ENCODE data around the gene NEUROD6. TPM values are rescaled to one million over a fixed set of nuclear protein-coding genes. Genes with fewer than 3 reads are reported as not detected.

Gene NEUROD6
- polyA plus RNA-seq, 1 donor from 2014 or later = not detected

GRCh38 chr7:31338706-31339105 lies 1.8 kb downstream of the NEUROD6 start:
- Histone ChIP-seq H3K9ac (ENCODE audit: low read length) (no peak overlapping the region), H3K9me2 (ENCODE audit: insufficient read depth, low read length) (no peaks in the 10 kb centered on the region), H3K4me3 (ENCODE audit: low read length) (no peak overlapping the region), H3F3A (ENCODE audit: insufficient read depth, low read length, poor library complexity, severe bottlenecking) (no peaks in the 10 kb centered on the region), H3K4me2 (ENCODE audit: low read length) (no peak overlapping the region), H3K27ac (ENCODE audit: low read length) (no peak overlapping the region), H4K20me1 (ENCODE audit: insufficient read depth) (no peaks in the 10 kb centered on the region), H3K9me3 (ENCODE audit: low read length) (no peaks in the 10 kb centered on the region), H3K79me2 (replicated peaks; ENCODE audit: insufficient read depth, low read length) (no peaks in the 10 kb centered on the region), H2AFZ (ENCODE audit: low read depth, low read length) (no peak overlapping the region), H3K36me3 (ENCODE audit: insufficient read depth, low read length) (no peaks in the 10 kb centered on the region), H3K27me3 (ENCODE audit: insufficient read depth, low read depth, low read length) (peaks cover 45% of the 10 kb centered on the region)
- no peak for TF ChIP-seq SMC3 (conservative IDR thresholded peaks at IDR 0.05; ENCODE audit: poor library complexity)
- no peak for TF ChIP-seq TAF1 (IDR thresholded peaks at IDR 0.05; ENCODE audit: low read depth)
- TF ChIP-seq RAD21 (conservative IDR thresholded peaks at IDR 0.05) = no peak
- no peak for TF ChIP-seq CTCF (IDR thresholded peaks at IDR 0.05; ENCODE audit: poor library complexity, severe bottlenecking)
- no peak for TF ChIP-seq MXI1 (conservative IDR thresholded peaks at IDR 0.05; ENCODE audit: poor library complexity, severe bottlenecking)
- no peak for TF ChIP-seq EZH2 (IDR thresholded peaks at IDR 0.05; ENCODE audit: borderline replicate concordance, insufficient read depth, low read length, poor library complexity, severe bottlenecking)
- no peak for TF ChIP-seq EP300 (conservative IDR thresholded peaks at IDR 0.05; ENCODE audit: poor library complexity, severe bottlenecking)
- TF ChIP-seq REST (IDR thresholded peaks at IDR 0.05; ENCODE audit: borderline replicate concordance) = no peak
- TF ChIP-seq POLR2AphosphoS5 (IDR thresholded peaks at IDR 0.05) = no peak

GRCh38 chr7:31337002-31337565 lies 3.4 kb downstream of the NEUROD6 start:
- Histone ChIP-seq H2AFZ (ENCODE audit: low read depth, low read length) (no peak overlapping the region), H4K20me1 (ENCODE audit: insufficient read depth) (no peaks in the 10 kb centered on the region), H3K4me3 (ENCODE audit: low read length) (no peak overlapping the region), H3K27ac (ENCODE audit: low read length) (no peak overlapping the region), H3F3A (ENCODE audit: insufficient read depth, low read length, poor library complexity, severe bottlenecking) (no peaks in the 10 kb centered on the region), H3K27me3 (ENCODE audit: insufficient read depth, low read depth, low read length) (peaks cover 47% of the 10 kb centered on the region), H3K36me3 (ENCODE audit: insufficient read depth, low read length) (no peaks in the 10 kb centered on the region), H3K9me2 (ENCODE audit: insufficient read depth, low read length) (no peaks in the 10 kb centered on the region), H3K4me2 (ENCODE audit: low read length) (no peak overlapping the region), H3K9me3 (ENCODE audit: low read length) (no peaks in the 10 kb centered on the region), H3K9ac (ENCODE audit: low read length) (no peak overlapping the region), H3K79me2 (replicated peaks; ENCODE audit: insufficient read depth, low read length) (no peaks in the 10 kb centered on the region)
- TF ChIP-seq MXI1 (conservative IDR thresholded peaks at IDR 0.05; ENCODE audit: poor library complexity, severe bottlenecking) (no peak), CTCF (IDR thresholded peaks at IDR 0.05; ENCODE audit: poor library complexity, severe bottlenecking) (no peak), REST (IDR thresholded peaks at IDR 0.05; ENCODE audit: borderline replicate concordance) (no peak), EP300 (conservative IDR thresholded peaks at IDR 0.05; ENCODE audit: poor library complexity, severe bottlenecking) (no peak), TAF1 (IDR thresholded peaks at IDR 0.05; ENCODE audit: low read depth) (no peak), POLR2AphosphoS5 (IDR thresholded peaks at IDR 0.05) (no peak), RAD21 (conservative IDR thresholded peaks at IDR 0.05) (no peak), SMC3 (conservative IDR thresholded peaks at IDR 0.05; ENCODE audit: poor library complexity) (no peak), EZH2 (IDR thresholded peaks at IDR 0.05; ENCODE audit: borderline replicate concordance, insufficient read depth, low read length, poor library complexity, severe bottlenecking) (no peak)
